Naive thymus-derived CD8-positive, alpha-beta T cell (primary cell): ENCODE results near the gene LCN9. TPM values are rescaled to one million over a fixed set of nuclear protein-coding genes. Genes with fewer than 3 reads are reported as not detected.

Experiments
- ATAC-seq, 2 donors: fragments of 150-1000 bp; cut with Tn5 transposase in 1 of 2; sonication (Bioruptor Pico), chemical (Tn5 transposase) in 1 of 2; 1 replicate in 1 of 2; 2 replicates in 1 of 2; pipeline ENCODE4 v1.10.0; 2021; ENCODE audit warnings: mild to moderate bottlenecking in 2 of 2, moderate library complexity in 2 of 2
- POLR2A ChIA-PET: fragments of 350-600 bp; sonication (Branson Sonifier 250); formaldehyde crosslinking; loops from one replicate; lab custom pipeline; 2021; ENCODE audit warnings: antibody characterized with exemption; lab: Charles Lee
- DNase-seq, 10 donors: peaks; one replicate each; pipeline versions ENCODE4 v3.0.0 to v3.0.0-alpha.2; 2020 to 2022
- H3K27ac Mint-ChIP-seq, 10 donors: one replicate each; pipeline ENCODE4 v1.8.0; 2020 to 2022; ENCODE audit warnings: mild to moderate bottlenecking in 10 of 10, mixed read lengths in 10 of 10, moderate library complexity in 4 of 10, inconsistent platforms in 1 of 10
- H3K27me3 Mint-ChIP-seq, 5 donors: one replicate each; pipeline ENCODE4 v1.8.0; 2021 to 2022; ENCODE audit warnings: mixed read lengths in 5 of 5
- H3K36me3 Mint-ChIP-seq, 3 donors: one replicate each; pipeline ENCODE4 v1.8.0; 2020 to 2022; ENCODE audit warnings: mixed read lengths in 3 of 3, mild to moderate bottlenecking in 2 of 3, inconsistent platforms in 1 of 3
- H3K4me1 Mint-ChIP-seq, 4 donors: one replicate each; pipeline ENCODE4 v1.8.0; 2021 to 2022; ENCODE audit warnings: mixed read lengths in 4 of 4
- H3K4me3 Mint-ChIP-seq, 10 donors: one replicate each; pipeline ENCODE4 v1.8.0; 2020 to 2022; ENCODE audit warnings: mild to moderate bottlenecking in 10 of 10, mixed read lengths in 10 of 10, moderate library complexity in 6 of 10, inconsistent platforms in 1 of 10
- H3K9me3 Mint-ChIP-seq, 9 donors: one replicate each; pipeline ENCODE4 v1.8.0; 2020 to 2022; ENCODE audit warnings: mixed read lengths in 9 of 9, mild to moderate bottlenecking in 3 of 9, inconsistent platforms in 1 of 9, moderate library complexity in 1 of 9
- polyA plus RNA-seq, 3 donors: library from polyadenylated mRNA; unstranded; fragments of 300-500 nt; fragmentation: Illumina TruSeq; gene quantifications; one replicate each; pipeline ENCODE4 v1.2.3, GENCODE V29; 2021
- total RNA-seq, 8 experiments: library from RNA in 2 of 8; stranded (reverse) in 2 of 8; gene quantifications; one replicate each; pipeline ENCODE4 v1.2.3 and lab custom pipeline; 2021 to 2026

Gene LCN9
- total and polyA plus RNA-seq, 5 experiments from 2014 or later = not detected

- H3K27me3 Mint-ChIP-seq = peaks cover 0 to 9% (median 4%) of the 10 kb centered on the region in 5 donors
- DNase-seq = no peak
- H3K4me3 Mint-ChIP-seq = no peak overlapping the region
- no peak overlapping the region for H3K27ac Mint-ChIP-seq
- POLR2A ChIA-PET = no interaction called here
- no peaks in the 10 kb centered on the region for H3K9me3 Mint-ChIP-seq
- H3K36me3 Mint-ChIP-seq = no peaks in the 10 kb centered on the region
- ATAC-seq = no peak
- peaks cover 0 to 6% (median 1%) of the 10 kb centered on the region in 4 donors for H3K4me1 Mint-ChIP-seq
These were observed 35.1 kb downstream of the LCN9 start for GRCh38 chr9:135698236-135698635.

GRCh38 chr9:135698767-135699166 is 35.7 kb downstream of the LCN9 start:
- DNase-seq (no peak), ATAC-seq (no peak)
- Mint-ChIP-seq H3K4me3 (no peak overlapping the region), H3K36me3 (no peaks in the 10 kb centered on the region), H3K27me3 (peaks cover 0 to 13% (median 0%) of the 10 kb centered on the region in 5 donors), H3K27ac (no peak overlapping the region), H3K4me1 (peaks cover 0 to 6% (median 1%) of the 10 kb centered on the region in 4 donors), H3K9me3 (no peaks in the 10 kb centered on the region)
- POLR2A ChIA-PET = no interaction called here

- Mint-ChIP-seq H3K27ac (no peak within 1 kb of the TSS), H3K36me3 (no peaks in the 10 kb centered on the region), H3K4me3 (peak within 1 kb of the TSS in 2 of 10 donors; percentile 34 to 60), H3K9me3 (no peaks in the 10 kb centered on the region), H3K4me1 (peaks cover 0 to 6% (median 1%) of the 10 kb centered on the region in 4 donors), H3K27me3 (peaks cover 0 to 14% (median 0%) of the 10 kb centered on the region in 5 donors)
- ATAC-seq (no peak), DNase-seq (no peak)
- POLR2A ChIA-PET = no interaction called here
These were observed 36.3 kb downstream of the LCN9 start, which contains the start of gene SOHLH1 for GRCh38 chr9:135699440-135699839. TSS of gene SOHLH1 (minus strand) at chr9:135699481. CDS start at chr9:135699467, 14 bp downstream.

- Mint-ChIP-seq H3K9me3 (no peaks in the 10 kb centered on the region), H3K4me1 (peaks cover 0 to 6% (median 1%) of the 10 kb centered on the region in 4 donors), H3K27ac (no peak overlapping the region), H3K27me3 (peaks cover 0 to 21% (median 4%) of the 10 kb centered on the region in 5 donors), H3K36me3 (no peaks in the 10 kb centered on the region), H3K4me3 (peak overlapping the region in 2 of 10 donors; percentile 34 to 54)
- DNase-seq = no peak
- ATAC-seq = no peak
- POLR2A ChIA-PET = no interaction called here
These were observed 37.4 kb downstream of the LCN9 start for GRCh38 chr9:135700525-135700924.

- Mint-ChIP-seq H3K4me3 (peak overlapping the region in 2 of 10 donors; percentile 26 to 31), H3K27ac (no peak overlapping the region), H3K4me1 (peaks cover 0 to 6% (median 1%) of the 10 kb centered on the region in 4 donors), H3K36me3 (no peaks in the 10 kb centered on the region), H3K27me3 (peaks cover 0 to 17% (median 4%) of the 10 kb centered on the region in 5 donors), H3K9me3 (no peaks in the 10 kb centered on the region)
- POLR2A ChIA-PET = no interaction called here
- ATAC-seq (peak; percentile 63 to 87), DNase-seq (peak in 8 of 10 donors; percentile 4 to 67 (median 31))
These were observed 38.2 kb downstream of the LCN9 start for GRCh38 chr9:135701067-135701958.

- no peaks in the 10 kb centered on the region for H3K9me3 Mint-ChIP-seq
- H3K4me3 Mint-ChIP-seq = peak within 1 kb of the TSS in 2 of 10 donors; percentile 26 to 31
These were observed 39.0 kb downstream of the LCN9 start, which contains the start of gene KCNT1 for GRCh38 chr9:135701959-135702721. TSS of gene KCNT1 (plus strand) at chr9:135702185. CDS start at chr9:135702259, 74 bp downstream.

GRCh38 chr9:135703726-135704125 is 40.6 kb downstream of the LCN9 start:
- POLR2A ChIA-PET = interaction anchor here (0.5 kb wide), 1 partner anchor 256 kb away, joined by 3 read pairs; no protein-coding TSS in a partner anchor
- peaks cover 0 to 6% (median 1%) of the 10 kb centered on the region in 4 donors for H3K4me1 Mint-ChIP-seq
- no peak overlapping the region for H3K27ac Mint-ChIP-seq
- ATAC-seq = no peak
- DNase-seq = no peak
- H3K4me3 Mint-ChIP-seq = peak overlapping the region in 1 of 10 donors; percentile 19
- H3K27me3 Mint-ChIP-seq = peaks cover 0 to 17% (median 4%) of the 10 kb centered on the region in 5 donors
- H3K36me3 Mint-ChIP-seq = no peaks in the 10 kb centered on the region
- no peaks in the 10 kb centered on the region for H3K9me3 Mint-ChIP-seq

More at GRCh38 chr9:135701959-135702721, 39.0 kb downstream of the LCN9 start, which contains the start of gene KCNT1:
- H3K36me3 Mint-ChIP-seq = no peaks in the 10 kb centered on the region
- H3K27me3 Mint-ChIP-seq = peaks cover 0 to 17% (median 4%) of the 10 kb centered on the region in 5 donors
- DNase-seq (peak in 9 of 10 donors; percentile 25 to 74 (median 58)), ATAC-seq (peak; percentile 75 to 91)
- POLR2A ChIA-PET = no interaction called here
- no peak within 1 kb of the TSS for H3K27ac Mint-ChIP-seq
- H3K4me1 Mint-ChIP-seq = peaks cover 0 to 6% (median 1%) of the 10 kb centered on the region in 4 donors

GRCh38 chr9:135704483-135704882 is 41.4 kb downstream of the LCN9 start:
- POLR2A ChIA-PET = no interaction called here
- ATAC-seq = no peak
- H3K27ac Mint-ChIP-seq = no peak overlapping the region
- no peaks in the 10 kb centered on the region for H3K36me3 Mint-ChIP-seq
- no peak for DNase-seq
- H3K4me3 Mint-ChIP-seq = no peak overlapping the region
- peaks cover 0 to 25% (median 4%) of the 10 kb centered on the region in 5 donors for H3K27me3 Mint-ChIP-seq
- no peaks in the 10 kb centered on the region for H3K9me3 Mint-ChIP-seq
- H3K4me1 Mint-ChIP-seq = peaks cover 0 to 6% (median 1%) of the 10 kb centered on the region in 4 donors

- Mint-ChIP-seq H3K36me3 (no peaks in the 10 kb centered on the region), H3K4me3 (no peak overlapping the region), H3K27me3 (peaks cover 0 to 34% (median 4%) of the 10 kb centered on the region in 5 donors), H3K9me3 (no peaks in the 10 kb centered on the region), H3K27ac (no peak overlapping the region), H3K4me1 (peaks cover 0 to 6% (median 1%) of the 10 kb centered on the region in 4 donors)
- no peak for ATAC-seq
- DNase-seq = no peak
- POLR2A ChIA-PET = no interaction called here
These were observed 42.3 kb downstream of the LCN9 start for GRCh38 chr9:135705376-135705775.

GRCh38 chr9:135706288-135706687 is 43.2 kb downstream of the LCN9 start:
- Mint-ChIP-seq H3K27ac (no peak overlapping the region), H3K27me3 (peaks cover 0 to 43% (median 4%) of the 10 kb centered on the region in 5 donors), H3K36me3 (no peaks in the 10 kb centered on the region), H3K4me3 (no peak overlapping the region), H3K9me3 (no peaks in the 10 kb centered on the region), H3K4me1 (peaks cover 0 to 2% (median under 1%) of the 10 kb centered on the region in 4 donors)
- no peak for ATAC-seq
- POLR2A ChIA-PET = interaction anchor here (0.6 kb wide), 1 partner anchor 253 kb away, joined by 6 read pairs; no protein-coding TSS in a partner anchor
- DNase-seq = no peak

GRCh38 chr9:135707252-135708138 is 44.4 kb downstream of the LCN9 start:
- ATAC-seq (no peak), DNase-seq (no peak)
- Mint-ChIP-seq H3K27ac (no peak overlapping the region), H3K27me3 (peaks cover 2 to 53% (median 11%) of the 10 kb centered on the region in 5 donors), H3K36me3 (no peaks in the 10 kb centered on the region), H3K4me3 (no peak overlapping the region), H3K4me1 (no peaks in the 10 kb centered on the region), H3K9me3 (no peaks in the 10 kb centered on the region)
- POLR2A ChIA-PET = no interaction called here
